Measurements from ENCODE around the gene MS4A3. TPM values are rescaled to one million over a fixed set of nuclear protein-coding genes. Genes with fewer than 3 reads are reported as not detected.
"Not testable (repeated sequence)": the region's sequence is repeated elsewhere in the genome, so short reads cannot be mapped to it uniquely, and the experiment has no call there.

Gene MS4A3
- total RNA-seq, 1 experiment from 2014 or later, result not detected

DNA sequence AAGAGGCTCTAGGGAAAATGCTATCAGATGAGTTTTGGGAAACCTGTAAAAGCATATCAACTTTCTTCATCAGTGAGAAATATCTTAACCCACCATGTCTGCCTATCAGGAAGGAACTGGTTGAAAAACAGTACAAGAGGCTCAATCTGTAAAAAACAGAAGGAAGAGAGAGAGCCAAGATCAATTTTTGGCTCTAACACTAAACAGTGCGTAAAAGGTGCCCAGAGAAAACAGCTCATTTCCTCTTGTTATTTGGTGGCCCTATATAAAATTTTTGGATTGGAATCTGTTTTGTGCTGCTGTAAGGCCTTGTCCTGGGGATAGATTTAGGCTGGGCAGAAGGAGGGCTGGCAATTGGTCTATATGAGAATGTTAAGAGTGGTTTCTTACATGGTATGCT, 44.1 kb downstream of the MS4A3 start:
- Mint-ChIP-seq H3K4me1 (peaks cover 6% of the 10 kb centered on the region), H3K27ac (no peak overlapping the region), H3K36me3 (no peaks in the 10 kb centered on the region), H3K27me3 (ENCODE audit: low read depth) (no peaks in the 10 kb centered on the region), H3K9me3 (peaks cover 8% of the 10 kb centered on the region; the same call in 1 of the 2 replicates), H3K4me3 (no peak overlapping the region)
- ChIA-PET POLR2A (no interaction called here), CTCF (no interaction called here)
- ATAC-seq, result no peak
- TF ChIP-seq TEAD1 (CRISPR knock-in tag; IDR thresholded peaks at IDR 0.05), result no peak
- no peak for TF ChIP-seq NFYB (CRISPR knock-in tag; conservative IDR thresholded peaks at IDR 0.05; ENCODE audit: low read depth)
- no peak for DNase-seq (ENCODE audit: low spot score)

DNA sequence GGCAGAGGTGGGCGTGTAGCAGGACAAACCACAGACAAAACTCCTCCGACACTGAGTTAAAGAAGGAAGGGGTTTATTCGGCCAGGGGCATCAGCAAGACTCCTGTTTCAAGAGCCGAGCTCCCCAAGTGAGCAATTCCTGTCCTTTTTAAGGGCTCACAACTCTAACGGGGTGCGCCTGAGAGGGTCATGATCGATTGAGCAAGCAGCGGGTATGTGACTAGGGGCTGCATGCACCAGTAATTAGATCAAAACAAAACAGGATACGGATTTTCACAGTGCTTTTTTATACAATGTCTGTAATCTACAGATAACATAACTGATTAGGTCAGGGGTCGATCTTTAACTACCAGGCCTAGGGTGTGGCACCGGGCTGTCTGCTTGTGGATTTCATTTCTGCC, 44.9 kb downstream of the MS4A3 start:
- DNase-seq (ENCODE audit: low spot score); H3K4me1 Mint-ChIP-seq; H3K27ac Mint-ChIP-seq; H3K9me3 Mint-ChIP-seq; H3K27me3 Mint-ChIP-seq (ENCODE audit: low read depth); CTCF ChIA-PET; POLR2A ChIA-PET; H3K4me3 Mint-ChIP-seq; ATAC-seq; H3K36me3 Mint-ChIP-seq: not testable (repeated sequence)

GRCh38 chr11:60104471-60105115, 48.1 kb downstream of the MS4A3 start:
- DNase-seq (ENCODE audit: low spot score); ATAC-seq; H3K4me1 Mint-ChIP-seq; H3K4me3 Mint-ChIP-seq; CTCF ChIA-PET; H3K9me3 Mint-ChIP-seq; POLR2A ChIA-PET; H3K36me3 Mint-ChIP-seq; H3K27ac Mint-ChIP-seq; H3K27me3 Mint-ChIP-seq (ENCODE audit: low read depth): not testable (repeated sequence)

- H3K27ac Mint-ChIP-seq; ATAC-seq; H3K27me3 Mint-ChIP-seq (ENCODE audit: low read depth); H3K4me3 Mint-ChIP-seq; DNase-seq (ENCODE audit: low spot score); POLR2A ChIA-PET; CTCF ChIA-PET: not testable (repeated sequence)
- Mint-ChIP-seq H3K36me3 (peaks cover 14% of the 10 kb centered on the region), H3K4me1 (peaks cover 17% of the 10 kb centered on the region), H3K9me3 (peaks cover 16% of the 10 kb centered on the region)
These were observed 52.2 kb downstream of the MS4A3 start for GRCh38 chr11:60108631-60109030.

DNA sequence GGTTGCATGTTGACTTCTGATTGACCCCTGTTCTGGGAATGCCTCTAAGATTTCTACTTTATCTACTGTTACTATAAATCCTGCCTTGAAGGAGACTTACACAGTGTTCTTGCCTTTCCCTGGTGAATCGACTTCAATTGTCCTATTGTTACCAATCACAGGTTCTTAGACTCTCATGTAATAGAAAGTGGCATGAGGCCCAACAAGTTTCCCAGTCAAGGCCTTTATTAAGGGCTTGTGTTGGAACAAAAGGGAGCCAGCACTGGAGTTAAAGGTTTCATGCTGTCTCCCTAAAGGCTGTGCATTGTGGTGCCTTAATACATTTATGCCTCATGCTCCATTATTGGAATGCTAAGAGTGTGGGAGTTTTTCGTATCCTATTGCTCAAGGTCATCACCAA, 55.3 kb downstream of the MS4A3 start:
- TF ChIP-seq ZNF425 (CRISPR knock-in tag; conservative IDR thresholded peaks at IDR 0.05) (no peak), GTF2I (CRISPR knock-in tag; conservative IDR thresholded peaks at IDR 0.05) (no peak), NFYB (CRISPR knock-in tag; conservative IDR thresholded peaks at IDR 0.05; ENCODE audit: low read depth) (no peak), RORB (CRISPR knock-in tag; IDR thresholded peaks at IDR 0.05) (no peak), PRRX2 (CRISPR knock-in tag; IDR thresholded peaks at IDR 0.05) (no peak), SMAD3 (CRISPR knock-in tag; IDR thresholded peaks at IDR 0.05; ENCODE audit: borderline replicate concordance) (no peak), ZNF121 (CRISPR knock-in tag; IDR thresholded peaks at IDR 0.05) (no peak), CBFB (CRISPR knock-in tag; IDR thresholded peaks at IDR 0.05; ENCODE audit: low read depth) (no peak)
- TF ChIP-seq, protein P1, sequence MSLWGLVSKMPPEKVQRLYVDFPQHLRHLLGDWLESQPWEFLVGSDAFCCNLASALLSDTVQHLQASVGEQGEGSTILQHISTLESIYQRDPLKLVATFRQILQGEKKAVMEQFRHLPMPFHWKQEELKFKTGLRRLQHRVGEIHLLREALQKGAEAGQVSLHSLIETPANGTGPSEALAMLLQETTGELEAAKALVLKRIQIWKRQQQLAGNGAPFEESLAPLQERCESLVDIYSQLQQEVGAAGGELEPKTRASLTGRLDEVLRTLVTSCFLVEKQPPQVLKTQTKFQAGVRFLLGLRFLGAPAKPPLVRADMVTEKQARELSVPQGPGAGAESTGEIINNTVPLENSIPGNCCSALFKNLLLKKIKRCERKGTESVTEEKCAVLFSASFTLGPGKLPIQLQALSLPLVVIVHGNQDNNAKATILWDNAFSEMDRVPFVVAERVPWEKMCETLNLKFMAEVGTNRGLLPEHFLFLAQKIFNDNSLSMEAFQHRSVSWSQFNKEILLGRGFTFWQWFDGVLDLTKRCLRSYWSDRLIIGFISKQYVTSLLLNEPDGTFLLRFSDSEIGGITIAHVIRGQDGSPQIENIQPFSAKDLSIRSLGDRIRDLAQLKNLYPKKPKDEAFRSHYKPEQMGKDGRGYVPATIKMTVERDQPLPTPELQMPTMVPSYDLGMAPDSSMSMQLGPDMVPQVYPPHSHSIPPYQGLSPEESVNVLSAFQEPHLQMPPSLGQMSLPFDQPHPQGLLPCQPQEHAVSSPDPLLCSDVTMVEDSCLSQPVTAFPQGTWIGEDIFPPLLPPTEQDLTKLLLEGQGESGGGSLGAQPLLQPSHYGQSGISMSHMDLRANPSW (CRISPR knock-in tag; conservative IDR thresholded peaks at IDR 0.05; ENCODE audit: low read depth), result no peak
- TF ChIP-seq, protein P2, sequence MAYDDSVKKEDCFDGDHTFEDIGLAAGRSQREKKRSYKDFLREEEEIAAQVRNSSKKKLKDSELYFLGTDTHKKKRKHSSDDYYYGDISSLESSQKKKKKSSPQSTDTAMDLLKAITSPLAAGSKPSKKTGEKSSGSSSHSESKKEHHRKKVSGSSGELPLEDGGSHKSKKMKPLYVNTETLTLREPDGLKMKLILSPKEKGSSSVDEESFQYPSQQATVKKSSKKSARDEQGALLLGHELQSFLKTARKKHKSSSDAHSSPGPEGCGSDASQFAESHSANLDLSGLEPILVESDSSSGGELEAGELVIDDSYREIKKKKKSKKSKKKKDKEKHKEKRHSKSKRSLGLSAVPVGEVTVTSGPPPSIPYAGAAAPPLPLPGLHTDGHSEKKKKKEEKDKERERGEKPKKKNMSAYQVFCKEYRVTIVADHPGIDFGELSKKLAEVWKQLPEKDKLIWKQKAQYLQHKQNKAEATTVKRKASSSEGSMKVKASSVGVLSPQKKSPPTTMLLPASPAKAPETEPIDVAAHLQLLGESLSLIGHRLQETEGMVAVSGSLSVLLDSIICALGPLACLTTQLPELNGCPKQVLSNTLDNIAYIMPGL (CRISPR knock-in tag; IDR thresholded peaks at IDR 0.05), result no peak
- Mint-ChIP-seq H3K27me3 (ENCODE audit: low read depth) (no peaks in the 10 kb centered on the region), H3K4me3 (no peak overlapping the region), H3K36me3 (peaks cover 14% of the 10 kb centered on the region), H3K27ac (no peak overlapping the region), H3K4me1 (peaks cover 30% of the 10 kb centered on the region), H3K9me3 (peaks cover 21% of the 10 kb centered on the region)
- ChIA-PET POLR2A (no interaction called here), CTCF (no interaction called here)
- DNase-seq (ENCODE audit: low spot score) (no peak), ATAC-seq (no peak)
